Parathyroid adenoma (tissue), 2 donors: ENCODE data around the gene WWOX.

Experiments used
- H2AFZ ChIP-seq: fragments of 300-600 bp; sonication (generic); one replicate; pipeline ENCODE4 v1.7.0; 2017; ENCODE audit warnings: antibody characterized with exemption, mild to moderate bottlenecking
- H3K27ac ChIP-seq: fragments of 300-600 bp; sonication (generic); one replicate; pipeline ENCODE4 v1.7.0; 2017
- H3K27me3 ChIP-seq: fragments of 300-600 bp; sonication (generic); one replicate; pipeline ENCODE4 v1.7.0; 2017; ENCODE audit warnings: low read length; ENCODE audit not compliant: control insufficient read depth, insufficient read depth
- H3K36me3 ChIP-seq: fragments of 300-600 bp; sonication (generic); one replicate; pipeline ENCODE4 v1.7.0; 2017; ENCODE audit warnings: low read length; ENCODE audit not compliant: control insufficient read depth, insufficient read depth
- H3K4me1 ChIP-seq: fragments of 300-600 bp; sonication (generic); one replicate; pipeline ENCODE4 v1.7.0; 2017; ENCODE audit warnings: control low read depth
- H3K4me2 ChIP-seq: fragments of 300-600 bp; sonication (generic); one replicate; pipeline ENCODE4 v1.7.0; 2017; ENCODE audit warnings: low read length
- H3K4me3 ChIP-seq: fragments of 300-600 bp; sonication (generic); one replicate; pipeline ENCODE4 v1.7.0; 2017; ENCODE audit warnings: low read depth, low read length
- H3K79me2 ChIP-seq: fragments of 300-600 bp; sonication (generic); one replicate; pipeline ENCODE4 v1.7.0; 2017; ENCODE audit warnings: control low read depth
- H3K9ac ChIP-seq: fragments of 300-600 bp; sonication (generic); one replicate; pipeline ENCODE4 v1.7.0; 2017; ENCODE audit warnings: mild to moderate bottlenecking
- H3K9me3 ChIP-seq: fragments of 300-600 bp; sonication (generic); one replicate; pipeline ENCODE4 v1.7.0; 2017; ENCODE audit warnings: low read length; ENCODE audit not compliant: control insufficient read depth
- CTCF ChIP-seq: fragments of 300-600 bp; sonication (generic); IDR thresholded peaks from one replicate; pipeline ENCODE4 v1.7.0; 2017; ENCODE audit warnings: antibody characterized with exemption, mild to moderate bottlenecking
- donor health status: primary hyperparathyroidism.

WWOX gene

GRCh38 chr16:78463591-78463990 lies 364.1 kb downstream of the WWOX start:
- H3K27me3 ChIP-seq: no peaks in the 10 kb centered on the region

GRCh38 chr16:78464833-78465232 lies 365.4 kb downstream of the WWOX start:
- no peak overlapping the region for H3K27ac ChIP-seq
- no peaks in the 10 kb centered on the region for H3K27me3 ChIP-seq
- no peaks in the 10 kb centered on the region for H3K79me2 ChIP-seq
- H3K4me3 ChIP-seq: no peak overlapping the region
- no peak overlapping the region for H2AFZ ChIP-seq
- H3K9me3 ChIP-seq: no peaks in the 10 kb centered on the region
- no peaks in the 10 kb centered on the region for H3K36me3 ChIP-seq
- no peak for TF ChIP-seq CTCF
- no peak overlapping the region for H3K4me2 ChIP-seq
- no peak overlapping the region for H3K9ac ChIP-seq
- no peaks in the 10 kb centered on the region for H3K4me1 ChIP-seq

More at GRCh38 chr16:78463591-78463990, 364.1 kb downstream of the WWOX start:
- H3K9me3 ChIP-seq: no peaks in the 10 kb centered on the region
- H3K79me2 ChIP-seq: no peaks in the 10 kb centered on the region
- H3K36me3 ChIP-seq: no peaks in the 10 kb centered on the region
- H3K4me3 ChIP-seq: no peak overlapping the region
- H3K4me1 ChIP-seq: no peaks in the 10 kb centered on the region
- no peak for TF ChIP-seq CTCF
- H3K27ac ChIP-seq: no peak overlapping the region
- H3K9ac ChIP-seq: no peak overlapping the region
- no peak overlapping the region for H3K4me2 ChIP-seq
- no peak overlapping the region for H2AFZ ChIP-seq

- no peak overlapping the region for H3K4me3 ChIP-seq
- no peak overlapping the region for H3K27ac ChIP-seq
- H3K27me3 ChIP-seq: no peaks in the 10 kb centered on the region
- no peak for TF ChIP-seq CTCF
- no peak overlapping the region for H3K4me2 ChIP-seq
- no peaks in the 10 kb centered on the region for H3K36me3 ChIP-seq
- no peaks in the 10 kb centered on the region for H3K9me3 ChIP-seq
- no peaks in the 10 kb centered on the region for H3K4me1 ChIP-seq
- no peak overlapping the region for H2AFZ ChIP-seq
- H3K9ac ChIP-seq: no peak overlapping the region
- H3K79me2 ChIP-seq: no peaks in the 10 kb centered on the region
These were observed 366.3 kb downstream of the WWOX start for GRCh38 chr16:78465730-78466129.

- Histone ChIP-seq H2AFZ (no peak overlapping the region), H3K27ac (no peak overlapping the region), H3K36me3 (no peaks in the 10 kb centered on the region), H3K9me3 (no peaks in the 10 kb centered on the region), H3K27me3 (no peaks in the 10 kb centered on the region), H3K79me2 (no peaks in the 10 kb centered on the region), H3K4me2 (no peak overlapping the region), H3K9ac (no peak overlapping the region), H3K4me1 (no peaks in the 10 kb centered on the region), H3K4me3 (no peak overlapping the region)
- TF ChIP-seq CTCF: no peak
These were observed 370.3 kb downstream of the WWOX start for GRCh38 chr16:78469787-78470186.

GRCh38 chr16:78473031-78473699 lies 373.7 kb downstream of the WWOX start:
- Histone ChIP-seq H3K27me3 (no peaks in the 10 kb centered on the region), H3K9ac (no peak overlapping the region), H2AFZ (no peak overlapping the region), H3K4me3 (no peak overlapping the region), H3K9me3 (no peaks in the 10 kb centered on the region), H3K79me2 (no peaks in the 10 kb centered on the region), H3K4me2 (no peak overlapping the region), H3K4me1 (peaks cover 2% of the 10 kb centered on the region), H3K36me3 (no peaks in the 10 kb centered on the region), H3K27ac (no peak overlapping the region)
- TF ChIP-seq CTCF: no peak
